Vagina (tissue), 2 donors: ENCODE data around the gene SIVA1. TPM values are rescaled to one million over a fixed set of nuclear protein-coding genes. Genes with fewer than 3 reads are reported as not detected.

Experiments used
- DNase-seq, 2 donors: peaks; one replicate each; pipeline ENCODE4 v3.0.0-alpha.2; 2017; ENCODE audit errors: extremely low spot score in 2 of 2
- H3K27ac ChIP-seq: fragments of 200-600 bp; sonication (generic); one replicate; pipeline ENCODE4 v1.5.1; 2019
- H3K27me3 ChIP-seq: fragments of 200-600 bp; sonication (generic); one replicate; pipeline ENCODE4 v1.5.1; 2019
- H3K36me3 ChIP-seq, 2 donors: fragments of 200-600 bp; sonication (generic); one replicate each; pipeline ENCODE4 v1.5.1; 2017 to 2019
- H3K4me1 ChIP-seq: fragments of 200-600 bp; sonication (generic); one replicate; pipeline ENCODE4 v1.5.1; 2019
- H3K4me3 ChIP-seq, 2 donors: fragments of 200-600 bp; sonication (generic); 1 replicate in 1 of 2; 2 replicates in 1 of 2; pipeline ENCODE4 v1.5.1; 2016 to 2019
- H3K9me3 ChIP-seq: fragments of 200-600 bp; sonication (generic); one replicate; pipeline ENCODE4 v1.5.1; 2019
- CTCF ChIP-seq, 3 experiments: fragments of 450-650 bp in 2 of 3; fragments of 200-600 bp in 1 of 3; sonication (generic) in 1 of 3; IDR thresholded peaks; one replicate each; pipeline ENCODE4 v1.5.1; 2017 to 2019; ENCODE audit warnings: antibody characterized with exemption in 3 of 3, mild to moderate bottlenecking in 2 of 3, moderate library complexity in 2 of 3
- POLR2A ChIP-seq, 2 donors: fragments of 450-650 bp; IDR thresholded peaks; one replicate each; pipeline ENCODE4 v1.6.1; 2017; ENCODE audit warnings: antibody characterized with exemption in 2 of 2, mild to moderate bottlenecking in 2 of 2, moderate library complexity in 2 of 2
- POLR2AphosphoS5 ChIP-seq, 2 donors: sonication (generic); formaldehyde crosslinking; IDR thresholded peaks; one replicate each; pipeline ENCODE4 v1.9.0; 2017; ENCODE audit warnings: antibody characterized with exemption in 2 of 2, mild to moderate bottlenecking in 2 of 2, low read depth in 1 of 2; ENCODE audit not compliant: insufficient read depth in 1 of 2
- intact Hi-C: fragments of 100-400 bp; cut with DNase I; formaldehyde crosslinking; loops from one replicate; pipeline ENCODE4 v1.15.1; 2023
- total RNA-seq: library from RNA; depleted of rRNA; stranded (reverse); fragments of >200 nt; gene quantifications from one replicate; pipeline ENCODE4 v1.2.3, GENCODE V29; 2016

The SIVA1 gene
- total RNA-seq, 1 donor from 2014 or later = 284 TPM

DNA sequence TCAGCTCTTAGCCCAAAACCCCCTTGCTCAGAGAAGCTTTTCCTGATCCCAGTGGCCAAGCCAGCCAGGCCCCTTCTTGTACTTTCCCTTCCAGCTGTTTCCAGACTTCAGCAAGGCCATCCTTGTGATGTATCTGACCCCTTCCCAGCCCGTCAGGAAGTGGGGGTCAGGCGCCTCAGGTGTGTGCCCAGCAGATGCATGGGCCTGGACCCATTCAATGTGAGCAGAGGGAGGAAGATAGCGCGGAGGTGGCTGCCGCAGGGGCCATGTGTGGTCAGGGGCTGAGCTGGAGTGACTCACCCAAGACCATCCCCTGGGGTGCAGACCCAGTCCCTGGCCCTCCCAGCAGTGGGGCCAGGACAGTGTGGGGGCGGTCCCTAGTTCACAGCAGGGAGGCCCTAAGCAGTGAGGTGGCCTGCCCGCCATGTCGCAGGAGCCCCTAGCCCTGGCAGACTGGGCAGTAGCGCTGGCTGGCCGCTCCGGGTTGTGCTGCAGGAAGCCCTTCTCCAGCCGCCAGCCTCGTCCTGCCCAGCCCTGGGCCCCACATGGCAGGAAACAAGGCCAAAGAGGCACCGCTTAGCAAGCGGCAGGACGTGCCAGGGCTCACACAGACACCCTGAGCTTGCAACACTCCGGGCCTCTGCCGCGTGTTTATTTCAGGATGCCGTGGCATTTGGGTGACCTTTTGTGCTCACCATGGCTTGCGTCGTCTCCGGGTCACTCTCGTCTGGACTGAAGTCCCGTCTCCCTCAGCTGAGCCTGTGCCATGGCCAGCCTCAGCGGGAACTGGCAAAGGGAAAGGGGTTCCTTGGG is 16.9 kb upstream of the SIVA1 start:
- no peaks in the 10 kb centered on the region for H3K36me3 ChIP-seq
- no peaks in the 10 kb centered on the region for H3K27me3 ChIP-seq
- DNase-seq = no peak
- peaks cover 47% of the 10 kb centered on the region for H3K4me1 ChIP-seq
- intact Hi-C loops = no loop called here
- no peaks in the 10 kb centered on the region for H3K9me3 ChIP-seq
- TF ChIP-seq POLR2AphosphoS5 (IDR thresholded peaks at IDR 0.05; ENCODE audit: insufficient read depth in 1 of 2, low read depth in 1 of 2) (peak; percentile 85 to 91), CTCF (IDR thresholded peaks at IDR 0.05) (no peak)
- H3K27ac ChIP-seq = peak overlapping the region; percentile 67
- H3K4me3 ChIP-seq = peak overlapping the region in 1 of 2 donors; percentile 19

DNA sequence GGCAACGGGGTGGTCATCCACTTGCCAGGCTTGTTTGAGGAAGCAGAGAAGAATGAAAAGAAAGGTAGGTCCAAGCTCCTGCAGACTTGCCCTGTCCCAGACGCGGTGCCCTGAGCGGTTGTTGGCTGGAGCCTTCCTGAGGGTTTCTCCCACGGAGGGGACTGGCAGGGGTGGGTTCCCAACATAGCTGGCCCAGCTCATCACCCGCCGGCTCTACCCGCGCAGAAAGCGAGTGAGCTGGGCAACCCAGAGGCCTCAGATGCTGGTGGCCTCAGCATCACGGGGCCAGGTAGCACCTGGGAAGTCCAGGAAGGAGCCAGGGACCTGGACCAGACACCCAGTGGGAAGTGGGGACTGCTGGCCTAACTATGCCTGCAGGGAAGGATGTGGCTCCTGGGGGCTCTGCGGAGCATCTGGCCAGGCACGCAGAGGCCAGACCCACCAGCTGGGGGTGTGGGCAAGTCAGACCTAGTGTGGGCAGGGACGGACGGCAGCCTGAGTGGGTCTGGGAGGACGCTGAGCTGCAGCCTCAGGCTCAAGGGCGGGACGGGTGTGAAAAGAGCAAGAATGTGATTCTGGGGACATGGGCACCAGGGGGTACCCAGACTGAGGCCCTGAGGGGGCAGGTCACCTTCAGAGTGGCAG is 14.4 kb upstream of the SIVA1 start:
- no peak for DNase-seq
- Histone ChIP-seq H3K4me1 (peaks cover 32% of the 10 kb centered on the region), H3K36me3 (no peaks in the 10 kb centered on the region), H3K27me3 (no peaks in the 10 kb centered on the region), H3K4me3 (no peak overlapping the region), H3K9me3 (no peaks in the 10 kb centered on the region), H3K27ac (no peak overlapping the region)
- TF ChIP-seq POLR2AphosphoS5 (IDR thresholded peaks at IDR 0.05; ENCODE audit: insufficient read depth in 1 of 2, low read depth in 1 of 2) (no peak), CTCF (IDR thresholded peaks at IDR 0.05) (no peak), POLR2A (IDR thresholded peaks at IDR 0.05) (no peak)
- intact Hi-C loops = no loop called here

GRCh38 chr14:104739026-104739425 is 13.9 kb upstream of the SIVA1 start:
- H3K4me1 ChIP-seq = peaks cover 29% of the 10 kb centered on the region
- H3K4me3 ChIP-seq = no peak overlapping the region
- TF ChIP-seq CTCF (IDR thresholded peaks at IDR 0.05) = no peak
- TF ChIP-seq POLR2A (IDR thresholded peaks at IDR 0.05) = no peak
- TF ChIP-seq POLR2AphosphoS5 (IDR thresholded peaks at IDR 0.05; ENCODE audit: insufficient read depth in 1 of 2, low read depth in 1 of 2) = no peak

DNA sequence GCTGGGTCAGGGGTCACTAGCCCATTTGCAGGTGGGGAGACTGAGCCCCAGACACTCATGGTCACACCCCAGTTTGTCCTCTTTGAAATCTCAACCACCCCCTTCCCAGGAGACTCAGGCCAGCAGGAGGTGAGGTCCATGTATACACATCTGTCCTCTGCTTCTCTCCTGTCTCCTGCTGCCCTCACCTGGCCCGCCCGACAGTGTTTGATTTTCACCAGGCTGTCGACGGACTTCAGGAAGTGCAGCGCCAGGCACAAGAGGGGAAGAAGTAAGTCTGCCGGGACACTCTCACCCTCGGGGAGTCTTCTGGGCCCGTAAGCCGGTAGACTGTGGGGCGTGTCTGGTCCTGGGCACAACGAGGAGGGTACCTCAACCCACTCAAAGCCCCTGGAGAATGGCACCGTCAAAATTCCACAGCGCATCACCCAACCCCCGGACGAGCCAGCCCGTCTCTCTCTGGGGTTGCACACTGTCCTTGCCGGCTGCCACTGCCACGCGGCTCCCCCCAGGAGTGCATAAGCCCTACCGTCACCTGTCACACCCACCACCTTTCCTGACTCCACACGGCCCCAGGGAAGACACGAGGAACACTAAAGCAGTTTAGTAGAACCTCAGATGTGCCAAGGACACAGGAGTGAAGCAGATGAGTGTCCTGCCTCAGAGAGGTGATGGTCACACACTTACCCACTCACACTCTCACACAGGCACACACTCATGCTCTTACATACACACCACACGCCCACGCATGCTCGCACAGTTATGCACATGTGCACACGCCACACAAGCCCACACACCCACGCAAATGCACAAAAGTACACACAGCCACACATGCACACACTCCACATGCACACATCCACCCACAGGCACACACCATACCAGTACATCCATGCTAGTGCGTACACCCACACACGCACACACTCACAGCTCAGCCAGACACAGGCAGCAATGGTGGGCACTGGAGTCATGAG is 13.1 kb upstream of the SIVA1 start:
- intact Hi-C loops = no loop called here
- no peaks in the 10 kb centered on the region for H3K9me3 ChIP-seq
- H3K27ac ChIP-seq = no peak overlapping the region
- no peak for DNase-seq
- H3K4me1 ChIP-seq = peaks cover 22% of the 10 kb centered on the region
- TF ChIP-seq CTCF (IDR thresholded peaks at IDR 0.05) = no peak
- TF ChIP-seq POLR2A (IDR thresholded peaks at IDR 0.05) = no peak
- TF ChIP-seq POLR2AphosphoS5 (IDR thresholded peaks at IDR 0.05; ENCODE audit: insufficient read depth in 1 of 2, low read depth in 1 of 2) = no peak
- no peaks in the 10 kb centered on the region for H3K36me3 ChIP-seq
- H3K27me3 ChIP-seq = no peaks in the 10 kb centered on the region
- H3K4me3 ChIP-seq = no peak overlapping the region

More at GRCh38 chr14:104739026-104739425, 13.9 kb upstream of the SIVA1 start:
- no peaks in the 10 kb centered on the region for H3K9me3 ChIP-seq
- no peaks in the 10 kb centered on the region for H3K36me3 ChIP-seq
- H3K27ac ChIP-seq = no peak overlapping the region
- DNase-seq = no peak
- no peaks in the 10 kb centered on the region for H3K27me3 ChIP-seq
- intact Hi-C loops = no loop called here
